HG03064 (cell line): ENCODE measurements around the gene POU6F2.

Source experiments
- ATAC-seq: cut with Tn5 transposase; IDR thresholded peaks from one replicate; pipeline ENCODE4 v1.9.1; 2021; ENCODE audit warnings: low read depth; ENCODE audit not compliant: unreplicated experiment

The POU6F2 gene

GRCh38 chr7:39415091-39415787 lies 437.5 kb downstream of the POU6F2 start:
- no peak for ATAC-seq

- no peak for ATAC-seq
These were observed 439.2 kb downstream of the POU6F2 start for GRCh38 chr7:39416866-39417265.

- no peak for ATAC-seq
These were observed 439.9 kb downstream of the POU6F2 start for GRCh38 chr7:39417642-39418041.

- no peak for ATAC-seq
These were observed 443.5 kb downstream of the POU6F2 start for GRCh38 chr7:39421251-39421650.

GRCh38 chr7:39421661-39422060 lies 444.0 kb downstream of the POU6F2 start:
- no peak for ATAC-seq

- no peak for ATAC-seq
These were observed 450.5 kb downstream of the POU6F2 start for GRCh38 chr7:39428221-39428620.

- ATAC-seq = no peak
These were observed 451.7 kb downstream of the POU6F2 start for GRCh38 chr7:39429421-39429820.

- no peak for ATAC-seq
These were observed 452.7 kb downstream of the POU6F2 start for GRCh38 chr7:39430441-39430840.

- no peak for ATAC-seq
These were observed 453.4 kb downstream of the POU6F2 start for GRCh38 chr7:39430909-39431641.

- ATAC-seq = no peak
These were observed 454.7 kb downstream of the POU6F2 start for GRCh38 chr7:39432368-39432767.

GRCh38 chr7:39432807-39433416 lies 455.2 kb downstream of the POU6F2 start:
- no peak for ATAC-seq

- no peak for ATAC-seq
These were observed 455.8 kb downstream of the POU6F2 start for GRCh38 chr7:39433550-39433949.

GRCh38 chr7:39434012-39434411 lies 456.3 kb downstream of the POU6F2 start:
- ATAC-seq = no peak

- no peak for ATAC-seq
These were observed 468.8 kb downstream of the POU6F2 start for GRCh38 chr7:39446546-39446945.

GRCh38 chr7:39451901-39452300 lies 474.2 kb downstream of the POU6F2 start:
- no peak for ATAC-seq

- no peak for ATAC-seq
These were observed 476.1 kb downstream of the POU6F2 start for GRCh38 chr7:39453743-39454355.

- ATAC-seq = no peak
These were observed 480.5 kb downstream of the POU6F2 start for GRCh38 chr7:39458061-39458745.

GRCh38 chr7:39459636-39460035 lies 481.9 kb downstream of the POU6F2 start:
- no peak for ATAC-seq

- ATAC-seq = no peak
These were observed 482.8 kb downstream of the POU6F2 start for GRCh38 chr7:39460486-39460885.

GRCh38 chr7:39461263-39461820 lies 483.6 kb downstream of the POU6F2 start:
- ATAC-seq = no peak
